HCT116 (cell line): Measurements from ENCODE around the gene EDDM3A. TPM values are rescaled to one million over a fixed set of nuclear protein-coding genes. Genes with fewer than 3 reads are reported as not detected.

ENCODE experiments used
- ATAC-seq: fragments of 200-7000 bp; cut with Tn5 transposase; 2 replicates; pipeline ENCODE4 v1.9.1; 2020; ENCODE audit warnings: mild to moderate bottlenecking, moderate library complexity
- BruUV-seq: library from RNA; stranded (reverse); fragments of 400-500 nt; replicated peaks from 2 replicates; lab custom pipeline; 2021; lab: Mats Ljungman, UMichigan
- CTCF ChIA-PET: fragments of 300-600 bp; sonication (Branson Sonifier 250); formaldehyde crosslinking; loops from one replicate; lab custom pipeline; 2021; ENCODE audit warnings: antibody characterized with exemption; lab: Charles Lee
- POLR2A ChIA-PET: fragments of 300-600, 350-600 bp; sonication (Branson Sonifier 250); formaldehyde crosslinking; loops from one replicate; lab custom pipeline; 2021; ENCODE audit warnings: antibody characterized with exemption; lab: Charles Lee
- RAD21 ChIA-PET, 2 experiments: fragments of 300-600 bp; sonication (Branson Sonifier 250); formaldehyde crosslinking; loops; one replicate each; lab custom pipeline; 2023; ENCODE audit warnings: low total read pairs in 2 of 2; ENCODE audit not compliant: uncharacterized antibody in 2 of 2, unreplicated experiment in 2 of 2, low non-redundant PET in 1 of 2; lab: Charles Lee
- DNase-seq: peaks from one replicate; pipeline ENCODE4 v3.0.0-alpha.2; 2010; ENCODE audit warnings: low read depth, low spot score
- H2AFZ ChIP-seq: fragments of 200-600 bp; shearing (Covaris generic), sonication (generic); 2 replicates; pipeline ENCODE4 v1.6.1; 2017; ENCODE audit warnings: low read depth, mixed run types, mixed read lengths, antibody characterized with exemption, low read length; ENCODE audit not compliant: poor library complexity, severe bottlenecking
- H3K27ac ChIP-seq: 2 replicates; pipeline ENCODE4 v1.5.1; 2012; ENCODE audit warnings: low read depth, low read length
- H3K27me3 ChIP-seq: fragments of 200-600 bp; sonication (generic); 2 replicates; pipeline ENCODE4 v1.6.1; 2016; ENCODE audit warnings: mixed run types, low read length, mixed read lengths; ENCODE audit not compliant: insufficient read depth
- H3K36me3 ChIP-seq, 2 experiments: fragments of 200-500 bp in 1 of 2; fragments of 200-600 bp in 1 of 2; sonication (Bioruptor generic) in 1 of 2; sonication (generic) in 1 of 2; 2 replicates each; pipeline versions ENCODE4 v1.5.1 to v1.6.1; 2014 to 2016; ENCODE audit warnings: low read length in 2 of 2, inconsistent platforms in 1 of 2, mixed read lengths in 1 of 2, mixed run types in 1 of 2; ENCODE audit not compliant: insufficient read depth in 2 of 2, control insufficient read depth in 1 of 2
- H3K4me1 ChIP-seq, 2 experiments: fragments of 200-600 bp in 1 of 2; sonication (generic) in 1 of 2; 2 replicates each; pipeline versions ENCODE4 v1.5.1 to v1.6.1; 2012 to 2017; ENCODE audit warnings: low read length in 2 of 2, inconsistent platforms in 1 of 2, mild to moderate bottlenecking in 1 of 2, mixed read lengths in 1 of 2, mixed run types in 1 of 2, moderate library complexity in 1 of 2; ENCODE audit not compliant: insufficient read depth in 2 of 2, control insufficient read depth in 1 of 2
- H3K4me2 ChIP-seq: fragments of 200-600 bp; sonication (generic); 2 replicates; pipeline ENCODE4 v1.6.1; 2017; ENCODE audit warnings: mixed run types, low read length, mixed read lengths
- H3K4me3 ChIP-seq, 2 experiments: fragments of 200-600 bp in 1 of 2; sonication (generic) in 1 of 2; replicated peaks in 1 of 2; 2 replicates each; pipeline ENCODE4 v1.5.1; 2011 to 2016; ENCODE audit warnings: low read length in 2 of 2, control low read depth in 1 of 2, low read depth in 1 of 2, mild to moderate bottlenecking in 1 of 2, mixed read lengths in 1 of 2, mixed run types in 1 of 2
- H3K79me2 ChIP-seq: fragments of 200-600 bp; sonication (generic); 2 replicates; pipeline ENCODE4 v1.6.1; 2017; ENCODE audit warnings: mild to moderate bottlenecking, mixed run types, low read length, moderate library complexity, mixed read lengths; ENCODE audit not compliant: insufficient read depth
- H3K9ac ChIP-seq: fragments of 200-600 bp; sonication (generic); 2 replicates; pipeline ENCODE4 v1.6.1; 2016; ENCODE audit warnings: low read length, mixed read lengths
- H3K9me2 ChIP-seq: fragments of 200-600 bp; sonication (generic), shearing (Covaris generic); 2 replicates; pipeline ENCODE4 v1.6.1; 2017; ENCODE audit warnings: mixed run types, mild to moderate bottlenecking, moderate library complexity; ENCODE audit not compliant: insufficient read depth
- H3K9me3 ChIP-seq, 2 experiments: fragments of 200-500 bp in 1 of 2; fragments of 200-600 bp in 1 of 2; sonication (Bioruptor generic) in 1 of 2; sonication (generic) in 1 of 2; 2 replicates each; pipeline ENCODE4 v1.6.1; 2014 to 2017; ENCODE audit warnings: low read length in 2 of 2, mixed read lengths in 2 of 2, inconsistent platforms in 1 of 2, low read depth in 1 of 2, mild to moderate bottlenecking in 1 of 2, mixed run types in 1 of 2, moderate library complexity in 1 of 2; ENCODE audit not compliant: control insufficient read depth in 1 of 2, insufficient read depth in 1 of 2
- H4K20me1 ChIP-seq: fragments of 200-600 bp; sonication (generic), shearing (Covaris generic); 2 replicates; pipeline ENCODE4 v1.6.1; 2017; ENCODE audit warnings: mixed run types, mild to moderate bottlenecking, moderate library complexity; ENCODE audit not compliant: insufficient read depth
- CEBPB ChIP-seq: IDR thresholded peaks from 2 replicates; pipeline ENCODE4 v1.6.1; 2012; ENCODE audit warnings: low read depth
- EGR1 ChIP-seq: IDR thresholded peaks from 2 replicates; pipeline ENCODE4 v1.6.1; 2012; ENCODE audit warnings: low read depth
- ELF1 ChIP-seq: IDR thresholded peaks from 2 replicates; pipeline ENCODE4 v1.6.1; 2012; ENCODE audit warnings: low read depth, borderline replicate concordance
- EZH2 ChIP-seq: fragments of 200-600 bp; sonication (generic); IDR thresholded peaks from 2 replicates; pipeline ENCODE4 v1.6.1; 2017; ENCODE audit warnings: antibody characterized with exemption, mixed run types
- EZH2phosphoT487 ChIP-seq: fragments of 200-600 bp; IDR thresholded peaks from 2 replicates; pipeline ENCODE4 v1.6.1; 2018; ENCODE audit warnings: antibody characterized with exemption, borderline replicate concordance
- FOSL1 ChIP-seq: IDR thresholded peaks from 2 replicates; pipeline ENCODE4 v1.6.1; 2012; ENCODE audit warnings: low read depth
- POLR2AphosphoS5 ChIP-seq: IDR thresholded peaks from 2 replicates; pipeline ENCODE4 v1.6.1; 2011; ENCODE audit warnings: mild to moderate bottlenecking, low read depth, low read length, moderate library complexity
- RAD21 ChIP-seq: IDR thresholded peaks from 2 replicates; pipeline ENCODE4 v1.6.1; 2012; ENCODE audit warnings: low read depth, mild to moderate bottlenecking
- SIN3A ChIP-seq: IDR thresholded peaks from 2 replicates; pipeline ENCODE4 v1.6.1; 2012; ENCODE audit warnings: low read depth
- SRF ChIP-seq: IDR thresholded peaks from 2 replicates; pipeline ENCODE4 v1.6.1; 2012; ENCODE audit warnings: low read depth
- YY1 ChIP-seq: IDR thresholded peaks from 2 replicates; pipeline ENCODE4 v1.6.1; 2011; ENCODE audit warnings: low read length, low read depth, moderate library complexity, mild to moderate bottlenecking; ENCODE audit not compliant: insufficient replicate concordance; ENCODE audit errors: extremely low read depth
- intact Hi-C: fragments of 100-400 bp; cut with micrococcal nuclease; formaldehyde crosslinking; loops from 2 replicates; pipeline ENCODE4 v1.10.0; 2022
- total RNA-seq: library from RNA; stranded (reverse); gene quantifications from one replicate; pipeline ENCODE4 v1.2.1, GENCODE V29; 2021; ENCODE audit not compliant: unreplicated experiment
- TF ChIP-seq, protein P1 (sequence below): IDR thresholded peaks from 2 replicates; pipeline ENCODE4 v1.6.1; 2012; ENCODE audit warnings: low read depth
- TF ChIP-seq, protein P2 (sequence below), 3 experiments: fragments of 200-600 bp in 1 of 3; sonication (generic) in 1 of 3; IDR thresholded peaks in 2 of 3; conservative IDR thresholded peaks in 1 of 3; 2 replicates each; pipeline ENCODE4 v1.5.1; 2012 to 2017; ENCODE audit warnings: low read depth in 2 of 3, low read length in 2 of 3, antibody characterized with exemption in 1 of 3, borderline replicate concordance in 1 of 3, control low read depth in 1 of 3, mild to moderate bottlenecking in 1 of 3, mixed read lengths in 1 of 3, mixed run types in 1 of 3, moderate library complexity in 1 of 3; ENCODE audit not compliant: insufficient read depth in 1 of 3
- TF ChIP-seq, protein P3 (sequence below): IDR thresholded peaks from 2 replicates; pipeline ENCODE4 v1.6.1; 2012
- TF ChIP-seq, protein P4 (sequence below): IDR thresholded peaks from 2 replicates; pipeline ENCODE4 v1.6.1; 2011; ENCODE audit warnings: mild to moderate bottlenecking, low read length, moderate library complexity; ENCODE audit not compliant: insufficient replicate concordance; ENCODE audit errors: extremely low read depth
- TF ChIP-seq, protein P5 (sequence below): IDR thresholded peaks from 2 replicates; pipeline ENCODE4 v1.6.1; 2012

The EDDM3A gene
- total RNA-seq, 1 experiment from 2014 or later: not detected

DNA sequence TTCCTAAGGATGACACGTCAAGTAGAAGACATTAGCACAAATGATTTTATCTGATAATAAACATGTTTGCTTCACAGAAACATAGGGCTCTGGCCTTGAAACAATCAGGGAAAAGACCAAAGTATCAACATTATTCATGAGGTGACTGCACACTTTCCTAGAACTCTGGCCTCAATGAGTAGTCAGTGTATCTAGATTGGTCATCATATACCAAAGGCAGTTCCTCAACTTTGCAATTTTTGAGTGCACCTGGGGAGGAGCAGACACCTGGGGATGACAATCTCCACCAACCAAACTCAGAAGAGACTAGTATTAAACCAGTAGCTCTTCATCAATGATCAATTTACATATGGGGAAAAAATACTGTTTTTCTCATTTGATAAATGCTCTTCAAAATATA is 4.5 kb downstream of the EDDM3A start:
- ChIA-PET POLR2A (no interaction called here), CTCF (no interaction called here), RAD21 (no interaction called here)
- no TSS peak for BruUV-seq
- no peak for DNase-seq
- no peaks in the 10 kb centered on the region for H3K36me3 ChIP-seq
- no peaks in the 10 kb centered on the region for H3K9me2 ChIP-seq
- H3K9ac ChIP-seq: no peak overlapping the region
- H3K9me3 ChIP-seq: peaks cover 13 to 17% of the 10 kb centered on the region in 2 experiments; a peak in 3 of 4 replicates
- no peaks in the 10 kb centered on the region for H3K4me1 ChIP-seq
- H3K4me2 ChIP-seq: no peak overlapping the region
- no peak overlapping the region for H2AFZ ChIP-seq
- H3K27ac ChIP-seq: no peak overlapping the region
- H3K79me2 ChIP-seq: no peaks in the 10 kb centered on the region
- no peaks in the 10 kb centered on the region for H4K20me1 ChIP-seq
- intact Hi-C loops: no loop called here
- TF ChIP-seq FOSL1 (no peak), EZH2 (no peak), EZH2phosphoT487 (no peak), SRF (no peak), CEBPB (no peak), YY1 (no peak), SIN3A (no peak), POLR2AphosphoS5 (no peak), EGR1 (no peak), ELF1 (no peak), RAD21 (no peak)
- TF ChIP-seq, protein P1, sequence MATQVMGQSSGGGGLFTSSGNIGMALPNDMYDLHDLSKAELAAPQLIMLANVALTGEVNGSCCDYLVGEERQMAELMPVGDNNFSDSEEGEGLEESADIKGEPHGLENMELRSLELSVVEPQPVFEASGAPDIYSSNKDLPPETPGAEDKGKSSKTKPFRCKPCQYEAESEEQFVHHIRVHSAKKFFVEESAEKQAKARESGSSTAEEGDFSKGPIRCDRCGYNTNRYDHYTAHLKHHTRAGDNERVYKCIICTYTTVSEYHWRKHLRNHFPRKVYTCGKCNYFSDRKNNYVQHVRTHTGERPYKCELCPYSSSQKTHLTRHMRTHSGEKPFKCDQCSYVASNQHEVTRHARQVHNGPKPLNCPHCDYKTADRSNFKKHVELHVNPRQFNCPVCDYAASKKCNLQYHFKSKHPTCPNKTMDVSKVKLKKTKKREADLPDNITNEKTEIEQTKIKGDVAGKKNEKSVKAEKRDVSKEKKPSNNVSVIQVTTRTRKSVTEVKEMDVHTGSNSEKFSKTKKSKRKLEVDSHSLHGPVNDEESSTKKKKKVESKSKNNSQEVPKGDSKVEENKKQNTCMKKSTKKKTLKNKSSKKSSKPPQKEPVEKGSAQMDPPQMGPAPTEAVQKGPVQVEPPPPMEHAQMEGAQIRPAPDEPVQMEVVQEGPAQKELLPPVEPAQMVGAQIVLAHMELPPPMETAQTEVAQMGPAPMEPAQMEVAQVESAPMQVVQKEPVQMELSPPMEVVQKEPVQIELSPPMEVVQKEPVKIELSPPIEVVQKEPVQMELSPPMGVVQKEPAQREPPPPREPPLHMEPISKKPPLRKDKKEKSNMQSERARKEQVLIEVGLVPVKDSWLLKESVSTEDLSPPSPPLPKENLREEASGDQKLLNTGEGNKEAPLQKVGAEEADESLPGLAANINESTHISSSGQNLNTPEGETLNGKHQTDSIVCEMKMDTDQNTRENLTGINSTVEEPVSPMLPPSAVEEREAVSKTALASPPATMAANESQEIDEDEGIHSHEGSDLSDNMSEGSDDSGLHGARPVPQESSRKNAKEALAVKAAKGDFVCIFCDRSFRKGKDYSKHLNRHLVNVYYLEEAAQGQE: no peak
- TF ChIP-seq, protein P2, sequence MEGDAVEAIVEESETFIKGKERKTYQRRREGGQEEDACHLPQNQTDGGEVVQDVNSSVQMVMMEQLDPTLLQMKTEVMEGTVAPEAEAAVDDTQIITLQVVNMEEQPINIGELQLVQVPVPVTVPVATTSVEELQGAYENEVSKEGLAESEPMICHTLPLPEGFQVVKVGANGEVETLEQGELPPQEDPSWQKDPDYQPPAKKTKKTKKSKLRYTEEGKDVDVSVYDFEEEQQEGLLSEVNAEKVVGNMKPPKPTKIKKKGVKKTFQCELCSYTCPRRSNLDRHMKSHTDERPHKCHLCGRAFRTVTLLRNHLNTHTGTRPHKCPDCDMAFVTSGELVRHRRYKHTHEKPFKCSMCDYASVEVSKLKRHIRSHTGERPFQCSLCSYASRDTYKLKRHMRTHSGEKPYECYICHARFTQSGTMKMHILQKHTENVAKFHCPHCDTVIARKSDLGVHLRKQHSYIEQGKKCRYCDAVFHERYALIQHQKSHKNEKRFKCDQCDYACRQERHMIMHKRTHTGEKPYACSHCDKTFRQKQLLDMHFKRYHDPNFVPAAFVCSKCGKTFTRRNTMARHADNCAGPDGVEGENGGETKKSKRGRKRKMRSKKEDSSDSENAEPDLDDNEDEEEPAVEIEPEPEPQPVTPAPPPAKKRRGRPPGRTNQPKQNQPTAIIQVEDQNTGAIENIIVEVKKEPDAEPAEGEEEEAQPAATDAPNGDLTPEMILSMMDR (IDR thresholded peaks at IDR 0.05 in 2 of 3, conservative IDR thresholded peaks at IDR 0.05 in 1 of 3; ENCODE audit: borderline replicate concordance in 1 of 3, insufficient read depth in 1 of 3, low read depth in 2 of 3, low read length in 2 of 3): no peak
- TF ChIP-seq, protein P3, sequence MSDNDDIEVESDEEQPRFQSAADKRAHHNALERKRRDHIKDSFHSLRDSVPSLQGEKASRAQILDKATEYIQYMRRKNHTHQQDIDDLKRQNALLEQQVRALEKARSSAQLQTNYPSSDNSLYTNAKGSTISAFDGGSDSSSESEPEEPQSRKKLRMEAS: no peak
- TF ChIP-seq, protein P4, sequence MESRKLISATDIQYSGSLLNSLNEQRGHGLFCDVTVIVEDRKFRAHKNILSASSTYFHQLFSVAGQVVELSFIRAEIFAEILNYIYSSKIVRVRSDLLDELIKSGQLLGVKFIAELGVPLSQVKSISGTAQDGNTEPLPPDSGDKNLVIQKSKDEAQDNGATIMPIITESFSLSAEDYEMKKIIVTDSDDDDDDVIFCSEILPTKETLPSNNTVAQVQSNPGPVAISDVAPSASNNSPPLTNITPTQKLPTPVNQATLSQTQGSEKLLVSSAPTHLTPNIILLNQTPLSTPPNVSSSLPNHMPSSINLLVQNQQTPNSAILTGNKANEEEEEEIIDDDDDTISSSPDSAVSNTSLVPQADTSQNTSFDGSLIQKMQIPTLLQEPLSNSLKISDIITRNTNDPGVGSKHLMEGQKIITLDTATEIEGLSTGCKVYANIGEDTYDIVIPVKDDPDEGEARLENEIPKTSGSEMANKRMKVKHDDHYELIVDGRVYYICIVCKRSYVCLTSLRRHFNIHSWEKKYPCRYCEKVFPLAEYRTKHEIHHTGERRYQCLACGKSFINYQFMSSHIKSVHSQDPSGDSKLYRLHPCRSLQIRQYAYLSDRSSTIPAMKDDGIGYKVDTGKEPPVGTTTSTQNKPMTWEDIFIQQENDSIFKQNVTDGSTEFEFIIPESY: no peak
- TF ChIP-seq, protein P5, sequence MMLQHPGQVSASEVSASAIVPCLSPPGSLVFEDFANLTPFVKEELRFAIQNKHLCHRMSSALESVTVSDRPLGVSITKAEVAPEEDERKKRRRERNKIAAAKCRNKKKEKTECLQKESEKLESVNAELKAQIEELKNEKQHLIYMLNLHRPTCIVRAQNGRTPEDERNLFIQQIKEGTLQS: no peak
- H3K27me3 ChIP-seq: no peaks in the 10 kb centered on the region
- no peak overlapping the region for H3K4me3 ChIP-seq
- no peak for ATAC-seq
